Stromal cell of bone marrow (primary cell): Measurements from ENCODE around the gene DENND1A.
A peak's percentile ranks its signal among the peaks of the same experiment; 100 is the strongest.

ENCODE experiments used
- DNase-seq: peaks from one replicate; pipeline ENCODE4 v3.0.0-alpha.2; 2012; ENCODE audit warnings: low read depth

DENND1A gene

DNA sequence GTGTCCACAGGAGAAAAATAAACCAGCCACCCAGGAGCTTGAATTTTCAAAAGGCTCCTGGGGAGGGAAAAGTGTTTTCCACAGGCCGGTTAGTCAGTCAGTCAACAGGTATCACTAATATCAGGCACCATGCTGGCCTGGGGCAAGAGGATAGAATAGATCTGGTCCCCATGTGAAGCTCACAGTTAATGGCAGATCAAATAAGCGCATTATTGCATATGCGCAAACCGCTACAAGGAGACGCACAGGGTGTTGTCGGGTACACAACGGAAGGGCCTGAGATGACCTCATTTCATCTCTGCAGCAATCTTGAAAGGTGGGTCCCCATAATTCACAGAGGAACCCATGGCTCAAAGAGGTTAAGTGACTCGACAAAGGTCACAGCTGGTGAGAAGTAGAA, 313.2 kb downstream of the DENND1A start:
- no peak for DNase-seq

GRCh38 chr9:123615381-123615780, 314.5 kb downstream of the DENND1A start:
- no peak for DNase-seq

- no peak for DNase-seq
Observed at GRCh38 chr9:123614306-123615263, 315.3 kb downstream of the DENND1A start.

DNA sequence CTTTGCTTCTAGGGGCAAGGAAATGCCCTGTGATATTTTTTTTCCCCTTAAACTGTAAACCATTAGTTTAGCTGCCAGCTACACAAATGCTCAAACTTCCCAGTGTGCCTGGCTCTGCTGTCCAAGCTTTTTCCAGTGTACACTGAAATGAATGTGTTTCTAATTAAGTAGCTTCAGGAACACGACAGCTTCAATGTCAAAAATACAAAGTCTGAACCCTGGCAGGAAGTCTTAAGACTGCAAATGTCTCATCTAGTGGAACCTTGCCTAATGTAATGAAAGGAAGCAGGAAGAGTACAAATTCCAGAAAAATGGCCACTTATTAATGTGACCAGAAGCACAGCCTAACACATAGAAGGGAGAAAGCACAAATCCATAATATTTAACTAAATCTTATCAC, 318.7 kb downstream of the DENND1A start:
- DNase-seq, result peak; percentile 28

DNA sequence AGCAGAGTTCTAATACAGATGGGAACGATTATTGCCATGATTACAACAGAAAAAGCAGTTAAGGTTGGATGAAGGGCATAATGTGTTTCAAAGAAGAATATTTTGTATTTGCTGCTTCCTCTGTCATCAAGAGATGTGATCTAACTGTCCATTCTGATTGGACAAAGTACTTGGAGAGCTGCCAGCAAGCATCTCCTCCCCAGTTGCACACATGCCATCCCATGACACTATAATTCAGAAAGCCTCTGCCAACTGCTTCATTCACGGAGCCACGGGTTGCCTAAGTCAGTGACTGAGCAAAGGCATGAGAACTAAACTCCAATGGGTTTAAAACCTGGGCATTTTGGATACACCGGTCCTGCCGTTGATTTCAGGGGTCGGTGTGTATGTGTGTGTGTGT, 320.1 kb downstream of the DENND1A start:
- DNase-seq, result no peak

- DNase-seq, result no peak
Observed at GRCh38 chr9:123608104-123608503, 321.8 kb downstream of the DENND1A start.

DNA sequence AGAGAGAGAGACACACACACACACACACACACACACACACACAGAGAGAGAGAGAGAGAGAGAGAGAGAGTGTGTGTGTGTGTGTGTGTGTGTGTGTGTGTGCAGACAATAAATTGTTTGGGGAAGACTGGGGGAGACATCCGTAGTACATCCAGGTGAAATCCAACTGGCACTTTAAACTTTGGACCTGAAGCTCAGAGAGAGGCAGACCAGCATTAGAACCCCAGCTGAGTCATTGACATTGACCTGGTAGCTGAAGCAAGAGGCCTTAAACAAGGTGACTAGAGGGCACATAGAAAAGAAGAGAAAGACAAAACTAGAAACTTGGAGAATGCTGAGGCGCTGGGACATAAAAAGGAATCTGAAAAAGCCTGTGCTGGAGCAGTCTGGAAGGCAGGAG, 322.4 kb downstream of the DENND1A start:
- no peak for DNase-seq

DNA sequence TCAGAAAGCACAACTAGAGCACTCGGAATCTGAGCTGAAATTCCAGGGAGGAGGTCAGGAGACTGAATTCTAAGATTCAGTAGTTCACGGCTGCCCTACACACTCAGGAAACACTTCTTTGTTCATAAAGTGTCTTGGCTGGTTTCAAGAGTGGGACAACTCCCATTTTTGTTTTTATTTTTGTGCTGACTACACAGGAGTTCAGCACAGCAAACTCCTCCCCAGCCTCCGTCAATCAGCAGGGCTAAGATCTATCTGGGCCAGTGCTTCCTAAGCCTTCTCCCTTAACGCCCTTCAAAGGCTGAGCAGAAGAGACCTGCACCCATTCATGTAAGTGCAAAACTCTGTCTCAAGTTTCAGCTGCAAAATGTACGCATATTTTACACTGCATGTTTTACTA, 323.8 kb downstream of the DENND1A start:
- no peak for DNase-seq

- DNase-seq, result no peak
Observed at GRCh38 chr9:123605286-123605685, 324.6 kb downstream of the DENND1A start.

DNA sequence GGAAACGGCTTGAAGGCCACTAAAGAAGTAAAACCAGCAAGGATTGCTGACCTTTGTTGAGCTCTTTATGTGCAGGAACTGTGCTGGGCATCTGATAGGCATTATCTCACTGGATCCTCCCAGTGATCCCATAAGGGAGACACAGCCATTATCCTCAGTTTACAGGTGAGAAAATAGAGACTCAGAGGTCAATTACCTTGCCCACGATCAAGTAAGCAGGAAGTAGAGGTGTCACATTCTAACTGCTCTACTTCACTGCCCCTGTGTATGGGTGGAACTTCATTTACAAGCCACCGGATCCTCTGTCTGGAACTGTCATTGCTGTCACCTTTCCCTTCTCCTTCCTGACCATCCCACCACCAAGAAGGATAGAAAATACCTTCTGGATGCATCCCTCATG, 325.1 kb downstream of the DENND1A start:
- no peak for DNase-seq

DNA sequence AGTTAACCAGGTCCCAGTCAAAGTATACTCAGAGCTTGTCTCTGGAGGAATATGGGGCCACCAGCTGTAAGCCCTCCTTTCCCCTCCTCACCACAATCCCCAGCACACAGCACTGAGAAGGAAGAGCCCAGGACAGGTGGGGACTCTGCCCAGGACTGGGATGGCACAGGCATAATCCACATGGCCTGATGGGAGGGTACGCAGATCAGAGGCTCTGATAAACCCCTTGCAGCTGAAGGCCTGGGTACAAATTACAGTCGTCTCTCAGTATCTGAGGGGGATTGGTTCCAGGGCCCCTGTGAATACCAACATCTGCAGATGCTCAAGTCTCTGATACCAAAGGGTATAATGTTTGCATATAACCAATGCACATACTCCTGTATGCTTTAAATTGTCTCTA, 328.1 kb downstream of the DENND1A start:
- no peak for DNase-seq

DNA sequence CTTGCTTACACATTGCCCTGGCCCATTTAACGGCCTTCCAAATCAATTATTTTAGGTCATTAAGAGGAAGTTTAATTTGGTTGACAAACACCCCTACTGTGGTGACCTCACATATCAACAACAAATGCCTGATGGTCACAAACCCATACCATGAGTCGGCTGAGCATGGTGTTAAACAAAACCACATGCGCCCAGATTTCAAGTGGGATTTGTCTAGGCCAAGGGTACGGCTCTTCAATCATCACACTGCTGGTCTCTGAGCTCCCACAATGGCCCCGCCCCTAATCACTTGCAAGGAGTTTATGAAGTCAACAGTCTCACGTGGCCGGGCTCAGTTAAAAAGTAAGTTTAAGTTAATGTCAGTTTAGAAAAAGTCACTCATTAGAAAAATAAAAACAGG, 330.1 kb downstream of the DENND1A start:
- DNase-seq, result no peak

- DNase-seq, result no peak
Observed at GRCh38 chr9:123597876-123598556, 331.9 kb downstream of the DENND1A start.

- DNase-seq, result no peak
Observed at GRCh38 chr9:123597048-123597447, 332.9 kb downstream of the DENND1A start.

DNA sequence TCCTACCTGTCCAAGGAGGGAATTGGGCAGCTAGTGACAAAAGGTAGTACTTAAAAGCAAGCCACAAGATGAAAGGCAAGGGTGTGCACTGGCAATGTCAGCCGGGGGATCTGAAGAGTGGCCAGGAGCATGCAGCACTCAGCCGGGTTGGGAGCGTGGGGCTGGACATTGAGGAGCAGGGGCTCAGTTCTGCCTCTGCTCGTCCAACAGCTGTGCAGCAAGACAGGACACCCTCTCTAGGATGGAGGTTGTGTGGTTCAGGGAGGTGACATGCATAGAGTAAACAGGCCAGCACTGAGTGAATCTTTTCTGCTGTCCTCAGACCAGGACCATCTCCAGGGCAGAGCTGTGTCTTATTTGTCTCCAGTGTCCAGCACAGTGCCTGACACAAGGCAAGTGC, 338.6 kb downstream of the DENND1A start:
- no peak for DNase-seq

- DNase-seq, result no peak
Observed at GRCh38 chr9:123590499-123590898, 339.4 kb downstream of the DENND1A start.

- no peak for DNase-seq
Observed at GRCh38 chr9:123589361-123590239, 340.3 kb downstream of the DENND1A start.

DNA sequence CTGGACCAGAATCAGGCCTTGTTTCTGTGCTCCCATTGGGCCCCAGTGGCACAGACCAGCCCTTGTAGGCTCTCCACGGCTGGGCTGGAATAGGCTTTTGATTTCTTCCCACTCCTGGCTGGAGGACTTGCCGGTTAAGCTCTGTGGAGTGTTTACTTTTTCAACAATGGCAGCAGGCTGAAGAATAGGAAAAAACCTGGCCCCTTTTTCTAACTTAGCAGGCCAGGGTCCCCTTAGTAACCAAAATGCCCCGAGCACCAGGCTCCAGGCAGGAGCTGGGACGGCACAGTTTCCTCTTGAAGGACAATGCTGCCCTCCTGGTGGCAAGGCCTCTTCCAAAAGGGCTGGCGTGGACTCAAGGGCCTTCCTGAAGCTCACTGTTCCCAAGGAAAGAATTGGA, 343.7 kb downstream of the DENND1A start:
- no peak for DNase-seq

DNA sequence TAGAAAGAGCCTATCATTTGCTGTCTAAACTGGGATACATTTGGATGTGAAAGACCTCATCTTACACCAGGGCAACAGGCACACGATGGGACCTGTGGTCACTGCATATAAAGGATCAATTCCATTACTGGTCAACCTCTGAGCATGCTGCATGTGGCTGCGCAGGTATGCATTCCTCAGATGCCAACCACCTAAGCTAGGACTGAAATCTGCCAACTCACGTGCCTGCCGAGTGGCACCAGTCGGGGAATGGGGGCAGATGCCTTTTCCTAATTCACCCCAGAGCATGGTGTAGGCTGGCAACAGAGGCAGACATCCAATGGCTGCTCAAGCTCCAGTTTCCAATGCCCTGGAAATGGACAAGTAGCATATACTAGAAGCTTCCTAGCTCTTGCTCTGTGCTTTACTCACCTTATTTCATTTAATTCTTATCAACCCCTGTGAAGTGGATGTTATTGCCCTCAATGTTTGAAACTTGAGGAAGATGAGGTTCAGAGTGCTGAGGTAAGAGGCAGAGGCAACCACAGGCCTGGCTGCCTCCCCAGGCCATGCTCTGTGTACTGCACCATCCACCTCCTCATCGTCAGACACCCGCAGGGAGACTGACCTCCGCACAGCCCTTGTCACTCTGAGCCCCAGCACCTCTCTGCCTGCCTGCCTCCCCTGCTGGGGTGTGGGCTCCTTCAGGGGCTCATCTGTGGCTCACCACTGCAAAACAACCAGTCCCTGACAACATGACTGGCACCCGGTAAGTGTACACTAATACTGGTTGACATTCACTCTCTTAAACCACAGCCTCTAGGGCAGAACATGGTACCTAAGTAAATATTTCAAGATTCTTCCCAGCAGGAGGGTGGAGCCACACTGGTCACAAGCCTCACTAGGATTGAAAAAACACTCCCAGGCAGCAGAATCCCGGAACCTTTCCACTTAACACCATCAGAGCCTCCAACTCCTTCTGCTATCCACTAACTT, 345.4 kb downstream of the DENND1A start:
- DNase-seq, result no peak

DNA sequence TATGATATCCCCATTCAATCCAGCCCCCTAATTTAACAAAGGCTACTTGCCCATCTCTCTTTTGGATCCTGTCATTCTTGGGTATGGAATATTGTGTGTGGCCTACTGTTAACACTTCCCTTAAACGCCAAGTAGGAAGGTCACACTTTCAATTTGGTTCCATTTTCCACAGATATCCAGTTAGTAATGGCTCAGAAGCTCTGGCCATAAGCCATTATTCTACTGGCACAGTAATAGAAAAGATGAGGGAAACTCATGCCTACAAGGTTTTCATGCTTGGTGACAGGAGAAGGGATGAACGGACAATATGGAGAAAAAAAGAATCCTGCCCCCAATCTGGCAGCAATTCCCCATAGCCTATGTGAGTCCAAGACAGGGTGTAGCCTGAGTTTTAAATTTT, 346.3 kb downstream of the DENND1A start:
- no peak for DNase-seq

- DNase-seq, result no peak
Observed at GRCh38 chr9:123571240-123571639, 358.7 kb downstream of the DENND1A start.
